D341Med (cell line): ENCODE results near the gene MPHOSPH9.

Experiments
- DNase-seq: peaks from one replicate; pipeline ENCODE4 v3.0.0; 2012; ENCODE audit warnings: low spot score

The MPHOSPH9 gene

DNA sequence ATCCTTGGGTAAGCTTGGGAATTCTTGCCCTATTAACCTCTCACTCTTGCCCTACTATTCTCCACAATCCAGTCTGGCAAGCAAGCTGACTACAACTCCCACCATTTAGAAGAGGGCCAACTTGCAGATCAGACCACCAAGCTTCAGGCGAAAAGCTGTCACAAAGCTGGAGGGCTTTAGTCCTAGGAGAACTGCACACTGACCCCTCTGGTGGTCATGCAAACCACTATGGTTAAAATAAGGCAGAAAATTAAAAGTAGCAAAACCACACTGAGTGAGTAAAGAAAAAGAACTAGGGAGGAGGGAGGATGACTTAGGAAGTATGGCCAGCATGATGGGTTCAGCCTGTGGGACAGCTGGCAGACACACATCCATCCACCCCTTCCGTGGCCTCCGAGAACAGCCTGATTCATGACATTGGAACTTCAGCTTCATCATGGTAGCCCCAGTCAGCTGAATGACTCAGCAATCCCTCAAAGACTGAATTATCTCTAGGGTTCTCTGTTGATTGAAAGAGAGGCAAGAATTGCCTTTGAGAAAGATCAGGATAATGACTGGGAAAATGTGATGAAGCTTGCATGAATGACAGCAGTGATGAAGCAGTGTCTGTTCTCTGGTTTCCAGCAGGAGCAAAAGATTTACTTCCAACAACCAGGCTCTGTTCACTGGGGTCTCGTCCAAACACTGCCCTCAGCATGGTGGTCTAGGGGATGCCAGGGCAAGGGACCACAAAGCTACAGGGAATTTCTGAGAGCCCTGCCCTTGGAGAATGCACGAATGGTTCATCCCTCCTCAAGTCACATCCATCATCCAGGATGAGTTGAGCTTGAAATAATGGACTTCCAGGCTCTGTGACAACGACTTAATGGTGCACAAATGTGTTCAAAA, 106.4 kb downstream of the MPHOSPH9 start:
- DNase-seq = no peak

DNA sequence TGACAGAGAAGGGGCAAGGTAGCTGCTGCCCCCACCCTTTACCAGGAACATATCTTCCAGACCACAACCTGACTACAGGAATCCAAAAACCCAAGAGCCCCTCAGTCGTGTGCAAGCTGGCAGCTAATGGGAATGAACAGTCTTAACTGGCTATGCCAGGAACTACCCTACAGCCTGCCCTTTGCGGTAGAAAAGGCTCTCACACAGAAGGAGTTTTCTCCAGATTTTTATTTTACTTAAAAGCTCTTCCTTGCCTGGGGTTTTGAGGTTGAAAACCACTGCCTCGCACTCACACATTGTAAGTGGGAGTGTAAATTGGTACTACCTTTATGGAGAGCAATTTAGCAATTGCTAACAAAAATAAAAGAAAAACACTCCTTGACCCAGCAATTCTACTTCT, 110.3 kb downstream of the MPHOSPH9 start:
- DNase-seq = no peak

DNA sequence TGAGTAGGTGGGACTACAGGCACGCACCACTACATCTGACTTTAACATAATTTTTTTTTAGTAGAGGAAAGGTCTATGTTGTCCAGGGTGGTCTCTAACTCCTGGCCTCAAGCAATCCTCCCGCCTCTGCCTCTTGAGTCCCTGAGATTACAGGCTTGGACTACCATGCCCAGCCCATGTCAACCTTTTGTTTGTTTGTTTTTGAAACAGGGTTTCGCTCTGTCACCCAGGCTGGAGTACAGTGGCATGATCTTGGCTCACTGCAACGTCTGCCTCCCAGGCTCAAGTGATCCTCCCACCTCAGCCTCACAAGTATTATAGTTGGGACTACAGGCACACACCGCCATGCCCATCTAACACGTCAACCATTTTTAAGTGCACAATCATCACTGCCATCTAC, 111.3 kb downstream of the MPHOSPH9 start:
- DNase-seq = no peak

DNA sequence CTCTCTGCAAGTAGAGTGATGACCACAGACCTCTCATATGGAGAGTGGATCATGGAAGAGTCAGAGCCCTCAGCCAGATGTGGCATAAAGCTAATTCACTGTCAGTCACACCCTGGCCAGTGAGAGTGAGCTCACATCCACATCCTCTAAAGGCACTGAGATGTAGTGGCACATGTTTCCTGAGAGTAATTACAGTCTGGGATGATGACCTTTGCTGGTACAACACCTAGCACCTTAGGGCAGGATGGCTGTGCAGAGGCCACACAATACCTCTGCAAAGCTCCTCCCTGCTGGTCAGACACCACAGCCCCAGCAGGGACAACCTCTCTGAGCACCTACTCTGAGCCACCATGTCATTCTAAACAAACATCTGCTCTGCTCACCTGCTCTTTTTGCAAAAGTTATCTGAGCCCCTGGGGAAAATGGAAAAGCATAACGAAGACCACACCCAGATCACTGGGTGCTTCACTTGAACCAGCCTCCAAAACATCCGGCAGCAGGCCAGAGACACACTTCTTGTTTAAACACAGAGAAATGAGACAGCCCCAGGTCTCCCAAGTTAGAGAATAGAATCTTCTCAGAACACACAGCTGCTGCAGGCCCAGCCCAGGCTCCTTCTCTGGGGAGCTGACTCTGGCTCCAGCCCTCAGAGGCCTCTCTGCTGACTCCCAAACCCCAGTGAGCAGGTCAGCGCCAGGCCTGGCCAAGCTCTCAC, 112.3 kb downstream of the MPHOSPH9 start:
- DNase-seq = no peak

DNA sequence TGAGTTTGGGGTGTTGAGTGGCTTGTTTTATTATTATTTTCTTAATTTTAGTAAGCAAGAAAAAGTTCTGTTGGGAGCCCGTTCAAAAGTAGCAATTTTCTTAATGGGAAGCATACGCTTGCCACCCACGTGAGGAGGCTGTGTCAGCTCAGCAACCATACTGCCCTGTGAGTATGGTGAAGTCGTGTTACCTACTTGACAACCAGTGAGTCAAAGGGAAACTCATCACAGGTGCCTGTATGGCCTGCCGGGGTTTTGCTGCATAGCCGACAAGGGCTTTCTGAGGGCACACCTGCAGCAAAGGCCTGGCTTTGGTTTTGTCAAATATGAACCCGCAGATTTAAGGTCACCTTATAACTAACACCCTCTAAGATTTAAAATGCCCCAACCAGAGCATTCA, 113.1 kb downstream of the MPHOSPH9 start:
- DNase-seq = no peak

DNA sequence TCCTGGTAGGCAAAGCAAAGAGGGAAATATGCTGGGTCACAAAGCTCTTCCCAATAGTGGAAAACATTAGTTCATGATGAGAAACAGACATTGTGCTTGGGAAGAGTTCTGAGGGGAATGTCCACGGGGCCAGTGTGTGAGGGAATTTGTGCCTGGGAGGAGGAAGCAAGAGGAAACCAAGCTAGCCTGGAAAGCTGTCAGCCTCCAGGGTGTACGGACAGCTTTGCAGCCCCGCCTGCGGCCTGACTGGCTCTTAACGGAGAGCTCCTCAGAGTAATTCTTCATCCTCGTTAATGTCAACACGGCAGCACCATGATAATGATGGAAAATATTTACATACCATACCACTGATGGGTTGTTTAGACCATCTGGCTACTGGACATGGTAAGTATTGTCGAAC, 114.4 kb downstream of the MPHOSPH9 start:
- DNase-seq = no peak

DNA sequence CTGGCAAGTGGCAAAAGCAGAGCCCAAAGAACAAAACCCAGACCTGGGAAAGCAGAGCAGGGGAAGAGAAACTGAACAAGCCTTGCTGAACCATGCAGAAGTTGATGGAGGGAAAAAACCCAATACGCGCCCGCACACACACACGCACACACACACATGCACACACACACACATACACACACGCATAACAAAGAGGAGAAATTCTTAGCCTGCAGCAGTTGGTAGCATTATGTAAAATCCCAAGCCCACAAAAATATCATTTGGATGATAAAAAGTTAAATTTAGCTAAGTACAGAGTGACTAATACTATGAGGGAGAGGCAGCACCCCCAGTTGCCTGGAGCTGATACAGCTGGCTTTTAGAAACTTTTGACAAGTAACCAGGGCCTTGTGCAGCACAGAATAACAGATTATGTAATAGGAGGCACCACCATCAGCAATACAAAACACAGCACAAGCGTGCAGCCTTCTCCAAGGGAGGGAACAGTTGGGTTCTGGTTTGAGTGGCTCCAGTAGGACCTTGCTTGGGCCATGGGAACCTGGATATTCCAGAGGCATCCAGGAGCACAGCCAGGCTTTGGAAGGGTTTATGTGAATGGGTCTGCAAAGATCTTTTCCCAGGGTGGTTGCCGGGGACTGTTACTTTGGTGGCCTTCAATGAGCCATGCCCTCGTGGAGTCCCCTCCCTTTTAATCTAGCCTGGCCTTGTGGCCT, 117.4 kb downstream of the MPHOSPH9 start:
- DNase-seq = no peak

DNA sequence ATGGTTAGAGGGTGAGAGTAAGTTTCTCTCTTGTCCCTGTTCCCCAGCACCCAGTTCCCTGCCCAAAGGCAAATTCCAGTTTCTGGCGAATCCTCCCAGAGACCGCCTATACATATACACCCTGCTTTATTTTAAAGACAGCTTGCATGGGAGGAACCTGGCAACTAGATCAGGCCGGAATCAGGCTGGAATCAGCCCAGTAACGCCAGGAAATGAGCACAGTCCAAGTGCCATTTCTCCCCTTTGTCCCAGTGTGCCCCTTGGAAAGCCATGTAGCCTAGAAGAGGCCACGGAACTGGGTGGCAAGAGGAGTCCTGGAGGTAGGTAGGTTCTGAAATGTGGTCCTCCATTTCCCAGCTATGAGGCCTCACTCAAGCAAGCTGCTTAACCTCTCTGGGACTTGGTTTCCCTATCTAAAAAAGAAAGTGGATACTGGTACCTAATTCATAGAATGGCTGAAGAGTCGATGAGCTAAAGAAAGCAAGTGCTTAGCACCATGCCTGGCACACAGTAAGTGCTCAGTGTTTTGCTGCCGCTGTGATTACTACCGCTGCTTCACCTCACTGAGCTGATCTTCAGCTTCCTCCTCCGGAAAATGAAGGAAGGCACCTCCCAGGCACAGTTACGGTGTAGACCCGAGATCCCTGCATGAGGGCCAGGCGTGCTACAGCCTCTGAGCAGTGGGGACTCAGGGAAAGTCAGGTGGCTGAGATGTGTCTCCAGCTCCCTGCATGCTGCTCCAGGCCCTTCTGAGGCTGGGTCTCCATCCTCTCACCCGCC, 118.4 kb downstream of the MPHOSPH9 start:
- no peak for DNase-seq

DNA sequence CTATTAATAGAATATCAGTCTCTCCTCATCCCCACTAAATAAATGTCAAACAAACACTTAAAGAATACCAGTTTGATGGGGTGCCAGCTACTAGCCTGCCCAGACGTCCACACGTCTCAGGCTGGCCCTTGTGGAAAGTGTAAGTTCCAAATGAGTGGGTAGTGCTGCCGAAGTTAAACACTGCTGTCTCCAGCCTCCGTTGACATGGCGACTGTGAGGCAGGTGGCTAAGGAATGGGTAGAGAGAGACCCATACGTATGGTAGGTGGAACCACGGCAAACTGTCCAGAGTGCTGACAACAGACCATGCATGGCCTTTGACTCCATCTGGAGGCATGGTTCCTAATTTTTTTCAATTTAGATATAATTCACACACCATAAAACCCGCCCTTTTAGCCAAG, 119.9 kb downstream of the MPHOSPH9 start:
- no peak for DNase-seq

DNA sequence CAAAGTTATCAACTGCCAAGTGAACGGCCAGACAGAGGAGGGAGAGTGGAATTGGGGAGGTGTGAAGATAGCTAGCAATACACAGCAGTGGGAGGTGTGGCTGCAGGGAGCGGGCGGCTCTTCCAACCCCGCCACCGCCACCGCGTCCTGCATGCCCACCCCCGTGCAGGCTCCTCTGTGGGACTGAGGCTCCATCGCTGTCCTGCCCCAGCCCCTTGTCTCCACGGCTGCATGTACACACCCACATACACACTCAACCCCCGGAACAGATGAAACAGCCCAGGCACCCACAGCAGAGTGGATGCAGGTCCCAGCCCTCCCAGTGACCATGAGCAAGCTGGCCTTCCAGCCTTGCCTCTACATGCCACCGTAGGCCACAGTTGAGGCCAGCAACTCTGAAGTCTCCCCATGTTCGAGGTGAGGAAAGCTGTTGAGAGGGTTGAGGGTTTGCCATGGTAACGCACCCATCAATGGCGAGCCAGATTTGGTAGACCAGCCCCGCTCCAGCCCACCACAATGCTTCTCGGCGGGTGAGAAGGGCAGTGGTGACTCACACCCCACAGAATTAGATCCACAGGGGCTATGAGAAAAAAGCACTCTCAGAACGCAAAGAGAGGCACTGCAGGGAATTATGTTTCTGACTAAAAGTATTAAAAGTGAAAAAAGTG, 121.3 kb downstream of the MPHOSPH9 start:
- DNase-seq = no peak

DNA sequence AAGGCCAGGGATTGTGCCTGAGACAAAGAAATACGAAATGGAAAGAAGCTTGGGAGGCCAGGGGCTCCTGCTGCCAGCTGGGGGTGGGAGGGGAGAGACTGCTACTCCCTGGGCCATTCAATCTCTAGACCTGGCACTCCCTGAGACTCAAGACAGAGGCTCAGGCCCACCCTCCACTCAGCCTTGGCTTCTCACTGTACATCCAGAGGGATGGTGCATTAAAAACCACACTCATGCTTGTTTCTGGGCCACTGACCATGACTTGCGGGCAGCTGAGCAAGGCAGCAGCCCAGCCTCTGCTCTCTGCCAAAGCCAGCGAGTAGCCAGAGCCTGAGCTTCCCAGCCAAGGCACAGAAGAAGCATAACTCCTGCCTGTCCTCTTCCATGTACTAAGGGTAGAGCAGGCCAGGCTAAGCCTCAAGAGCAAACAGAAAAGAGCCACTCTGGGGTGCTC, 123.6 kb downstream of the MPHOSPH9 start:
- DNase-seq = no peak

DNA sequence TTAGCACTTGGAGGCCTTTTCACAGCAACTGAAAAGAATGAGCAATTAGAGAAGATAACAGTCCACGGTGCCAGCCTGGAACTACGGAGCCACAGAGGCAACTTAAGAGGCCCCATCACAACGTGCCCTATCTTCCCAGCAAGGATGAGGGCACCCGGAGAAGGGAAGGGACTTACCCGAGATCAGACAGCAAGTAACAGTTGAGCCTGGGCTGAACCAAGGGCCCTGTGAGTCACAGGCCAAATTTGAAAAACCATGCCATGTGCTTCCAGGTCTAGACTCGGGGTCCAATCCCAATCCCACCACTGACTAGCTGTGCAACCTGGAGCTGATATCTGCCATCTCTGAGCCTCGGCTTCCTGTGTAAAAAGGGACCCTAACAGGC, 124.3 kb downstream of the MPHOSPH9 start:
- no peak for DNase-seq

DNA sequence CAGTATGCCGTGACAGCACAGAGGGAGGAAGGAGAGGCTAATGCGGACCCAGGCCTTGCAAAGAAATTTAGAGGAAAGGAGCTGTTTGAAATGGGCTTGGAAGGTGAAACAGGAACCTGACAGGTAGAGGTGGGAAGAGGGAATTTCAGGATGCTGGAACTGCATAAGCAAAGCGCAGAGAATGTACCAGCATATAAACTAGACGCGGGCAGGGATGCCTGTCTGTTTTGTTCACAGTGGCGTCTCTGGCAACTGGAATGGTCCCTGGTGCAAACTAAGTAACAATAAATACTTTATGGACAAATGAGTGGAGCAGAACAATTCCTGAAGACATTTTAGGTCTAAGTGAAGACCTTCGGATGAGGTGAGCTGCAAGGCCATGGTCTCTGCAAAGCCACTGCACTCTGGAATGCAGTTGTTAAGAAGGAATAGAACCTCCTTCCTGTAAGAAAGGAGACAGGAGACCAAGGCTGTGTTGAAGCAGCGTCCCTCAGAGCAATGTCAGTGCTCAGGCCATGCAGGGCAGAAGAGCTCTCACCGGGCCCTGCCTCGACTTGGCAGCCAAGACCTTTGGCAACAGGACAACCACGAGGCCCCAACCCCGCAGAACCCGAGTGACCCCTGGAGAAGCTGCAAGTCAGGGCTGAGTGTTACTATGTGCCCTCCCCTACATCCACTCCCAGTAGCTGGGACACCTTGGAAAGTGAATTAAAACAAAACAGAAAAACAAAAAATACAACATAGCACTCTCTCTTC, 124.8 kb downstream of the MPHOSPH9 start:
- DNase-seq = no peak

DNA sequence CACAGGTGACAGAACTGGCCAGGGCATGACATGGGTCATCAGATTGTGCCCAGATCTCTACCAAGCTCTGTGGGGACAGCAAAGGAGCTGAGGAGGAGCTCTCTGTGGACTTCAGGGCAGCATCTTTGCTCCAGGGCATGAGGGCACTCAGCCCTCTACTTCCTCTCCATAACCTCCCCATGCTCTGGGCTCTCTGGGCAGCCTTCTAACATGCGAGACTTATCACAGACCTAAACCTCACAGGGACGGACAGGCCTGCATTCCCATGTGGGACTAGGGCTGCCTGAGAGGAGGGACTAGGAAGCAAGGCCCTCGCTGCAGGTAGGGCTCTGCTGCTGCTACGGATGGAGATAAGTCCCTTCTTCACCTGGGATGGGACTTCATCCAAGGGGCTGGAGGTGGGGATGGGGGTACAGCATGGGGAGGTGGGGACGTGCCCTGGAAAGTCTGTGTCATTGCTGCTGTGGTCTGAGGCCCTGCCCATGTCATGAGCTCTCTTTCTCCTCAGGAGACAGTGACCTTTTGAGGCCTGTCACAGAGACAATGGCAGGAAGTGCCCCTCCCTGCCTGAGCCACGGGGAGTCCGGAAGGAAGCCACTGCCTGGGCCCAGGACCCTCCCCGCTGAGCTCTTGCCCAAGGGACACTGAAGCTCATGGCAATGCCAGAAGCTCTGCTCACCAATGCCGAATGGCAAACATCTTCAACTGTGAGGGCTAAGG, 126.1 kb downstream of the MPHOSPH9 start:
- DNase-seq = no peak

DNA sequence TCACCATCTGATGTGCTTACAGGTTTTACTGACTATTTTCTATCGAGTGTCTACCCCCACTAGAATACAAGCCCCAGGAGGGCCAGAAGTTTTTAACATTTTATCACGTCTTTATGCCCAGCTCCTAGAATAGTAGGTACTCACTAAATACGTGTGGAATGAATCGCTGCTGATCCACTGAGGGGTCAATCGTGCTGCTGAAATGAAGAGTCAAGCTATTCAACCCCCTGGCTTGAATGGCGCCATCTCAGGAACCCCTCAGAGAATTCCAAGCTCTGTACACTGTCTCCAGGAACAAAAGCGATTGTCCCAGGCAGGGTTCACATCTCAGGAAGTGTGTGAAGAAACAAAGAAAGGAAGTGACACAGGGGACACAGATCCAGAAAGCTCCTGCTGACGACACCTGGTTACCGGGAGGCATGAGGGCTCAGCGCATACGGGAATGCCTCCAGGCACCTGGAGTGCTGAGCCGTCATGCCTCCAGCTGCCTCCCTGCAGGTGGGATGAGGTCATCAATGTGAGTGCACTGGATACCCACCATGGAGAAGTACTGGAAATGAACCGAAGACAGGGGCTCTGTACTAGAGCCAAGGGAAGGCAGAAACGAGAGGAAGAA, 127.6 kb downstream of the MPHOSPH9 start:
- no peak for DNase-seq

DNA sequence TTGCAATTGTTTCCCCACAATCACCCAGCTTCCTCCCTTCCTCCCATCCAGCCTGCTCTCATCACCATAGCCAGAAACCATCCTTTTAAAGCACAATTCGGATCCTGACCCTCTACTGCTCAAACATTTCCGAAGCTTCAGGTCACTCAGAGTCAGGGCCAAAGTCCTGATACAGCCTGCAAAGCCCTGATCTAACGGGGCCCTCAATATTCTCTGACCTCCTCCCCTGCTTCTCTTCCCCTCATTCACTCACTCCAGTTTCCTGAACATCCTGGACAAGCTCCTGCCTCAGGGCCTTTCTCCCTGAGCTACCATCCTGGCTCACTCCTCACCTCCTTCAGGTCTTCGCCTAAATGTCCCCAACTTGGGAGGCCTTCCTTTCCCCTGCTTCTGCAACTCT, 128.1 kb downstream of the MPHOSPH9 start:
- DNase-seq = no peak
